GM12878 (cell line): Measurements from ENCODE around the gene ABHD17A. TPM values are rescaled to one million over a fixed set of nuclear protein-coding genes. Genes with fewer than 3 reads are reported as not detected.
A peak's percentile ranks its signal among the peaks of the same experiment; 100 is the strongest.

Experiments
- ATAC-seq: fragments of 200-7000 bp; cut with Tn5 transposase; 3 replicates; pipeline ENCODE4 v1.9.1; 2020; ENCODE audit warnings: mild to moderate bottlenecking, moderate library complexity
- BruUV-seq: library from RNA; stranded (reverse); fragments of 400-500 nt; replicated peaks from 2 replicates; lab custom pipeline; 2021; lab: Mats Ljungman, UMichigan
- CTCF ChIA-PET: fragments of 300-600 bp; sonication (Branson Sonifier 250); formaldehyde crosslinking; extraction: SDS; loops from one replicate; lab custom pipeline; 2021; ENCODE audit warnings: inconsistent platforms; lab: Yijun Ruan, JAX
- POLR2A ChIA-PET: fragments of 350-600 bp; formaldehyde crosslinking; extraction: SDS; loops from one replicate; lab custom pipeline; 2021; ENCODE audit warnings: inconsistent platforms; lab: Charles Lee
- RAD21 ChIA-PET: fragments of 300-600 bp; sonication (Branson Sonifier 250); formaldehyde crosslinking; loops from one replicate; lab custom pipeline; 2023; ENCODE audit warnings: antibody characterized with exemption; ENCODE audit not compliant: unreplicated experiment; lab: Charles Lee
- SMC1A ChIA-PET: fragments of 300-600 bp; sonication (Branson Sonifier 250); formaldehyde crosslinking; loops from one replicate; lab custom pipeline; 2023; ENCODE audit not compliant: unreplicated experiment, uncharacterized antibody; lab: Charles Lee
- DNase-seq: peaks from one replicate; pipeline ENCODE4 v3.0.0-alpha.2; 2011; ENCODE audit warnings: low read depth, low spot score
- FAIRE-seq: peaks from 3 replicates; lab custom pipeline; 2011; peaks lifted over from hg19 to GRCh38; lab: Jason Lieb, UNC
- H2AFZ ChIP-seq: 2 replicates; pipeline ENCODE4 v1.6.0; 2011; ENCODE audit warnings: low read depth, low read length, control low read depth; ENCODE audit not compliant: control insufficient read depth
- H3K27ac ChIP-seq: 2 replicates; pipeline ENCODE4 v1.5.1; 2011; ENCODE audit warnings: control low read depth; ENCODE audit not compliant: control insufficient read depth, insufficient read depth
- H3K27me3 ChIP-seq, 2 experiments: replicated peaks in 1 of 2; 2 replicates each; pipeline versions ENCODE4 v1.6.0 to v1.6.1; 2011; ENCODE audit warnings: low read length in 1 of 2; ENCODE audit not compliant: control insufficient read depth in 2 of 2, insufficient read depth in 2 of 2
- H3K36me3 ChIP-seq, 2 experiments: 2 replicates each; pipeline ENCODE4 v1.5.1; 2011; ENCODE audit warnings: low read length in 1 of 2; ENCODE audit not compliant: control insufficient read depth in 2 of 2, insufficient read depth in 2 of 2
- H3K4me1 ChIP-seq: 2 replicates; pipeline ENCODE4 v1.6.1; 2011; ENCODE audit warnings: mild to moderate bottlenecking, low read length, moderate library complexity, mixed read lengths; ENCODE audit not compliant: control insufficient read depth, insufficient read depth
- H3K4me2 ChIP-seq: 2 replicates; pipeline ENCODE4 v1.6.0; 2011; ENCODE audit warnings: control low read depth; ENCODE audit not compliant: control insufficient read depth, insufficient read depth
- H3K4me3 ChIP-seq: fragments of 200-600 bp; sonication (generic); 2 replicates; pipeline ENCODE4 v1.5.1; 2016
- H3K79me2 ChIP-seq: 2 replicates; pipeline ENCODE4 v1.6.0; 2011; ENCODE audit warnings: low read length; ENCODE audit not compliant: control insufficient read depth, insufficient read depth
- H3K9ac ChIP-seq: 2 replicates; pipeline ENCODE4 v1.8.0; 2011; ENCODE audit warnings: low read length, control low read depth, mixed read lengths; ENCODE audit not compliant: control insufficient read depth, insufficient read depth
- H3K9me3 ChIP-seq: replicated peaks from 3 replicates; pipeline ENCODE4 v1.5.1; 2011; ENCODE audit warnings: mild to moderate bottlenecking, low read length; ENCODE audit not compliant: control insufficient read depth, insufficient read depth
- H4K20me1 ChIP-seq: 2 replicates; pipeline ENCODE4 v1.6.0; 2011; ENCODE audit not compliant: control insufficient read depth, insufficient read depth
- IKZF2 ChIP-seq, 2 experiments: fragments of 450-650 bp; IDR thresholded peaks; 2 replicates each; pipeline ENCODE4 v1.6.1; 2017; ENCODE audit warnings: mild to moderate bottlenecking in 2 of 2, moderate library complexity in 2 of 2
- POLR2A ChIP-seq: IDR thresholded peaks from 2 replicates; pipeline ENCODE4 v1.6.1; 2011; ENCODE audit warnings: low read depth, mild to moderate bottlenecking, low read length
- RAD21 ChIP-seq: IDR thresholded peaks from 2 replicates; pipeline ENCODE4 v1.6.1; 2011; ENCODE audit warnings: mild to moderate bottlenecking, low read depth, low read length, moderate library complexity; ENCODE audit not compliant: insufficient read depth
- YY1 ChIP-seq: IDR thresholded peaks from 2 replicates; pipeline ENCODE4 v1.6.1; 2011; ENCODE audit warnings: low read depth, mild to moderate bottlenecking, low read length
- ZNF24 ChIP-seq: fragments of 450-650 bp; IDR thresholded peaks from 2 replicates; pipeline ENCODE4 v1.6.1; 2017; ENCODE audit warnings: antibody characterized with exemption, mild to moderate bottlenecking
- WGBS: methylation state at CpG from one replicate; pipeline ENCODE4 v1.1.6; 2016; ENCODE audit warnings: low lambda C conversion rate; ENCODE audit not compliant: insufficient replicate concordance, insufficient coverage; ENCODE audit errors: missing lambda C conversion rate; 5-methylcytosine and 5-hydroxymethylcytosine counted together
- in situ Hi-C: fragments of 300-500 bp; cut with MboI; formaldehyde crosslinking; loops from 9 replicates; pipeline ENCODE4 v1.14.3; 2018; ENCODE audit warnings: mixed read lengths
- intact Hi-C: fragments of 100-400 bp; cut with micrococcal nuclease; formaldehyde crosslinking; loops from one replicate; pipeline ENCODE4 v1.14.2; 2022; ENCODE audit not compliant: unreplicated experiment
- polyA plus RNA-seq, 11 experiments: library from polyadenylated mRNA; depleted of rRNA in 4 of 11; unstranded in 6 of 11; stranded (reverse) in 5 of 11; fragments of >200 nt; fragmentation: Nextera tagmentation in 4 of 11; fragmentation: Illumina TruSeq in 1 of 11; extraction: Ambion mirVana in 4 of 11; extraction: Trizol in 1 of 11; gene quantifications; 1 replicate in 1 of 11; 2 replicates in 10 of 11; pipeline versions ENCODE4 v1.2.1 to v1.2.3, GENCODE V29; 2011 to 2016; ENCODE audit warnings: inconsistent platforms in 2 of 11, missing spikeins in 2 of 11, low read depth in 1 of 11
- total RNA-seq, 4 experiments: library from RNA; depleted of rRNA in 3 of 4; stranded (reverse); fragments of >200 nt in 3 of 4; fragmentation: Illumina TruSeq in 1 of 4; extraction: Trizol in 1 of 4; gene quantifications; 2 replicates each; pipeline versions ENCODE4 v1.2.1 to v1.2.3, GENCODE V29; 2013 to 2021
- TF ChIP-seq, protein P1 (sequence below): fragments of 450-650 bp; IDR thresholded peaks from 2 replicates; pipeline ENCODE4 v1.6.1; 2016; ENCODE audit warnings: mild to moderate bottlenecking

ABHD17A gene
- total and polyA plus RNA-seq, 10 of the 15 experiments (the other 5 are each of a cell fraction or from before 2014, with no cell fraction given) = 0.13 to 126 (median 28.8) TPM; not detected in 1

DNA sequence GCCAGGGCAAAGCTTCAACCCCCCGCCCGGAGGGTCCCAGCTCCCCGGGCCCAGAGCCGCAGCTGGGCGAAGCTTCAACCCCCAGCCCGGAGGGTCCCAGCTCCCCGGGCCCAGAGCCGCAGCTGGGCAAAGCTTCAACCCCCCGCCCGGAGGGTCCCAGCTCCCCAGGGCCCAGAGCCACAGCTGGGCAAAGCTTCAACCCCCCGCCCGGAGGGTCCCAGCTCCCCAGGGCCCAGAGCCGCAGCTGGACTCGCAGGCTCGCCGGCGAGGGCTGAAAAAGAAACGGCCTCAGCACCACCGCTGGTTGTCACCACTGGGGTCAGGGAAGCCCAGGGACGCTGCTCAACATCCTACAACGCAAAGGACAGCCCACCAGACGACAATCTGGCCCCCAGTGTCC lies 42.2 kb downstream of the ABHD17A start:
- H3K4me2 ChIP-seq = no peak overlapping the region
- H3K9ac ChIP-seq = no peak overlapping the region
- POLR2A ChIA-PET = no interaction called here

More for the DNA sequence above, 42.2 kb downstream of the ABHD17A start:
- no peaks in the 10 kb centered on the region for H3K9me3 ChIP-seq
- DNase-seq (no peak), ATAC-seq (no peak), FAIRE-seq (no peak)
- intact Hi-C loops = no loop called here
- CTCF ChIA-PET = interaction anchor here (1.2 kb wide), 1 partner anchor 10 kb away, joined by 4 read pairs; no protein-coding TSS in a partner anchor
- RAD21 ChIA-PET = no interaction called here
- peaks cover 13% of the 10 kb centered on the region for H3K4me1 ChIP-seq
- in situ Hi-C loops = no loop called here
- H3K27ac ChIP-seq = no peak overlapping the region
- SMC1A ChIA-PET = no interaction called here
- TF ChIP-seq, protein P1, sequence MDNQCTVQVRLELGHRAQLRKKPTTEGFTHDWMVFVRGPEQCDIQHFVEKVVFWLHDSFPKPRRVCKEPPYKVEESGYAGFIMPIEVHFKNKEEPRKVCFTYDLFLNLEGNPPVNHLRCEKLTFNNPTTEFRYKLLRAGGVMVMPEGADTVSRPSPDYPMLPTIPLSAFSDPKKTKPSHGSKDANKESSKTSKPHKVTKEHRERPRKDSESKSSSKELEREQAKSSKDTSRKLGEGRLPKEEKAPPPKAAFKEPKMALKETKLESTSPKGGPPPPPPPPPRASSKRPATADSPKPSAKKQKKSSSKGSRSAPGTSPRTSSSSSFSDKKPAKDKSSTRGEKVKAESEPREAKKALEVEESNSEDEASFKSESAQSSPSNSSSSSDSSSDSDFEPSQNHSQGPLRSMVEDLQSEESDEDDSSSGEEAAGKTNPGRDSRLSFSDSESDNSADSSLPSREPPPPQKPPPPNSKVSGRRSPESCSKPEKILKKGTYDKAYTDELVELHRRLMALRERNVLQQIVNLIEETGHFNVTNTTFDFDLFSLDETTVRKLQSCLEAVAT = no peak
- TF ChIP-seq RAD21 (no peak), YY1 (no peak), POLR2A (peak; percentile 49), ZNF24 (no peak), IKZF2 (IDR thresholded peaks at IDR 0.05) (no peak)
- no peaks in the 10 kb centered on the region for H3K27me3 ChIP-seq
- 96% methylated on average over 15 of the region's 22 CpGs for WGBS
- H4K20me1 ChIP-seq = peaks cover 3% of the 10 kb centered on the region; the same call in 1 of the 2 replicates
- H3K36me3 ChIP-seq = peaks cover 0 to 5% of the 10 kb centered on the region in 2 experiments; a peak in 3 of 4 replicates
- peaks cover 63% of the 10 kb centered on the region for H3K79me2 ChIP-seq
- H3K4me3 ChIP-seq = no peak overlapping the region
- no TSS peak for BruUV-seq
- H2AFZ ChIP-seq = no peak overlapping the region
